IPS-18c (cell line): ENCODE measurements around the gene CD14.
"Not testable (repeated sequence)": the region's sequence is repeated elsewhere in the genome, so short reads cannot be mapped to it uniquely, and the experiment has no call there.

Experiments
- H3K4me3 ChIP-seq: 2 replicates; pipeline ENCODE4 v1.7.0; 2013; ENCODE audit warnings: low read depth, mild to moderate bottlenecking, low read length, moderate library complexity; ENCODE audit not compliant: insufficient read depth
- H3K9me3 ChIP-seq: one replicate; pipeline ENCODE4 v1.6.1; 2013; ENCODE audit warnings: mild to moderate bottlenecking, low read length, moderate library complexity; ENCODE audit not compliant: control insufficient read depth, insufficient read depth

The CD14 gene

DNA sequence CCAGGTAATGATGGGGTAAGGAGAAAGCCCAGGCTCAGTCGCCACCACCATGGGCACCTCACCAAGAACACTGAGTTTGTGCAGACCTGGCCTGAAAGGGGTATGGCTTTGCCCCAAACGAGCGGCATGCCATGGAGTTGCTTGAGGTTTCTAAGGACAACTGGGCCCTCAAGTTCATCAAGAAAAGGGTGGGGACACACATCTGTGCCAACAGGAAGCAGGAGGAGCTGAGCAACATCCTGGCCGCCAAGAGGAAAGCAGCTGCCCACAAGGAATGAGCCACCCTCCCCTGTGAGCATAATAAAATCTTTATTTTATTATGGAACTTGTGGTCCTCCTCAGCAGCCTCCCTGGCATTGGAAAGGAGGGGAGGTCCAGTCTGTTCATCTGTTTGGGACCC, 23.8 kb downstream of the CD14 start:
- Histone ChIP-seq H3K9me3 (no peaks in the 10 kb centered on the region), H3K4me3 (no peak overlapping the region)

DNA sequence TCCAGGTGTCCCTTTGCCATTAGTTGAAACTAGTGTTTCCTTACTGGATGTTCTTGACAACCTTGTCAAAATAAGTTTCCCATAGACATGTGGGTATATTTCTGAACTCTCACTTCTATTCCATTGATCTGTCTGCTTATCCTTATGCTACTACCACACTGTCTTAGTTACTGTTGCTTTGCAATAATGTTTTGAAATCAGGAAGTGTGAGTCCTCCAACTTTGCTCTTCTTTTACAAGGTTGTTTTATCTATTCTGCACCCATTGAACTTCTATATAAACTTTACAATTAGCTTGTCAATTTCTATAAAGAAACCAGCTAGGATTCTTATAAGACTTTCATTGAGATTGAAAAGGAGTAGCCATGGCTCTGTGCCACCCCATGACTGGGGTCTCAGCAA, 24.3 kb downstream of the CD14 start:
- Histone ChIP-seq H3K4me3 (no peak overlapping the region), H3K9me3 (no peaks in the 10 kb centered on the region)

DNA sequence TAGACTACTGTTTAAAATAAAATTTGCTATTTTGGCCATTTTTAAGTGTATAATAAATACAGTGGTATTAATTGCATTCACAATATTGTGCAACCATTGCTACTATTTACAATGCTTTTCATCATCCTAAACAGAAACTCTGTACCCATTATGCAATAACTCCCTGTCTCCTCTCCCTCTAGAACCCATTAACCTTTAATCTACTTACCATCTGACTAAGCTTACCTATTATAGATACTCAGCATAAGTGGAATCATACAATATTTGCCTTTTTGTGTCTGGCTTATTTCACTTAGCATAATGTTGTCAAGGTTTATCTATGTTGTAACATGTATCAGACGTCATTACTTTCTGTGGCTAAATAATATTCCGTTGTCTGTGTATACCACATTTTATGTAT, 25.9 kb downstream of the CD14 start:
- no peaks in the 10 kb centered on the region for H3K9me3 ChIP-seq

DNA sequence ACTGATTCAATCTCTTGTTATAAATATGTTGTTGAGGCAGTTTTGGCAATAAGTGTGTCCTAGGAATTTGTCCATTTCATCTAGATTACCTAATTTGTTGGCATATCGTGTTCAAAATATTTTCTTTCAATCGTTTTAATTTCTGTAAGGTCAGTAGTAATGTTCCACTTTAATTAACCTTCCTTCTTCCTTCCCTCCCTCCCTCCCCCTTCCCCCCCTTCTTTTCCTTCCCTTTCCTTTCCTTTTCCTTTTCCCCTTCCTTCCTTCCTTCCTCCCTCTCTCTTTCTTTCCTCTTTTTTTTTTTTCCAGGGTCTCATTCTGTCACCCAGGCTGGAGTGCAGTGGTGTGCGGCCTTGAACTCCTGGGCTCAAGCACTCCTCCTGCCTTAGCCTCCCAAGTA, 27.1 kb downstream of the CD14 start:
- Histone ChIP-seq H3K4me3 (no peak overlapping the region), H3K9me3 (no peaks in the 10 kb centered on the region)

More for the DNA sequence above, 25.9 kb downstream of the CD14 start:
- no peak overlapping the region for H3K4me3 ChIP-seq

DNA sequence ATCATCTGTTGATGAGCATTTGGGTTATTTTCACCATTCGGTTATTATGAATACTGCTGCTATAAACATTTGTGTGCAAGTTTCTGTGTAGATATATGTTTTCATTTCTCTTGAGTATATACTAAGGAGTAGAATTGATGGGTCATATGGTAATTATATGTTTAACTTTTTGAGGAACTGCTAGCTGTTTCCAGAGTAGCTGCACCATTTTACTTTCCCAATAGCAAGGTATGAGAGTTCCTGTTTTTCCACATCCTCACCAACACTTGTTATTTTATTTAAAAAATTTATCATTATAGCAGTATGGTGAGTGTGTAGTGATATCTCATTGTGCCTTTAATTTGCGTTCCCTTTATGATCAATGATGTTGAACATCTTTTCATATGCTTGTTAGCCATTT, 29.2 kb downstream of the CD14 start:
- no peaks in the 10 kb centered on the region for H3K9me3 ChIP-seq
- no peak overlapping the region for H3K4me3 ChIP-seq

DNA sequence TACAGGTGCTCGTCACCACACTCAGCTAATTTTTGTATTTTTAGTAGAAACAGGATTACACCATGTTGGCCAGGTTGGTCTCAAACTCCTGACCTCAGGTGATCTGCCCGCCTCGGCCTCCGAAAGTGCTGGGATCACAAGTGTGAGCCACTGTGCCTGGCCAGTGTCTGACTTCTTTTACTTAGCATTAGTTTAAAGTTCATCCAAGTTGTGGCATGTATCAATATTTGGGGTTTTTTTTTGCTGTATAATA, 29.6 kb downstream of the CD14 start:
- H3K4me3 ChIP-seq, H3K9me3 ChIP-seq: not testable (repeated sequence)

DNA sequence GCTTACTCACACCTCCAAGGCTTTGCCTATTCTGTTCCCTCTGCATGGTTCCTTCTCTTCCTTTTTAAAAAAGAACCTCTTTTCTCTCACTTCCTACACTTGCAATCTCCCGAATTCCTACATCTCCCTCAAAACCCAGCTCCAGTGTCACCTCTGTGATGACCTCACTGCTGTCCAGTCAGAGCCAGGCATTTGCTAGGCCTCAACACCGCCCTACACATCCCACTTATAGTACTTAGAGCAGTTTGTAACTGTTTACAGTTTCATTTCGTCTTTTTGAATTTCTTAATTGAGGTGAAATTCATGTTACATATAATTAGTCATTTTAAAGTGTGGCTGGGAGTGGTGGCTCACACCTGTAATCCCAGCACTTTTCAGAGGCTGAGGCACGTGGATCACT, 30.8 kb downstream of the CD14 start:
- H3K4me3 ChIP-seq: no peak overlapping the region

DNA sequence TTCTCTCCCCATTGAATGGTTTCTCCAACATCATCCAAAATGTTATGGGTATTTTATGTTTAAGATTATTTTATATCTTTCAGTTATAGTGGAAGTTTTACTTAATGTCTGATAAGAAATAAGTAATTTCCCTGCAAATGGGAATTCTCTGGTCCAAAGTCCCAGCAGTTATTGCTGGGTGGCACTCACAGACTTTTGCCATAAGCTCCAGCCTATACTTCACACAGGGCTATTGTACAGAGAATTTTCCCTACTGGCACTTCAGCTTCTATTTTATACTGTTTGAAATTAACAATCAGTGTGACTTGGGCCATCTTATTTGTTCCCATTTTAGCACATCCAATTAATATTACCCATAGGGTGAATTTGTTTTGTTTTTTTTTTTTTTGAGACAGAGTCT, 32.9 kb downstream of the CD14 start:
- Histone ChIP-seq H3K4me3 (no peak overlapping the region), H3K9me3 (no peaks in the 10 kb centered on the region)

More for the DNA sequence above, 30.8 kb downstream of the CD14 start:
- no peaks in the 10 kb centered on the region for H3K9me3 ChIP-seq

DNA sequence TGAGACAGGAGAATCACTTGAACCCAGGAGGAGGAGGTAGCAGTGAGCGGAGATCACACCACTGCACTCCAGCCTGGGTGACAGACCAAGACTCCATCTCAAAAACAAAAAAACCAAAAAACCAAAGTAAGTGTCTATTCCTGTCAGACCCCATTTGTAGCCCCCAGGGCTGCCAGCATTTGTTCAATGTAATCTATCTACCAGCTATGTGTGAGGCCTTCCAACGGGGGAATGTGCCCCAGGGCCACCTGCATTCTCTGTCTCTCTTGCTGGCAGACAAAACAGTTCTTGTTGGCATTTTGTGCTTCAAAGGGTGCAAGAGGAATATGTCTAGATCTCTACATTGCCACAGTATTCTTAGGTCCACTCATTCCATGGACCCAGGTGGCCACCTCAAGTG, 34.1 kb downstream of the CD14 start:
- Histone ChIP-seq H3K4me3 (no peak overlapping the region), H3K9me3 (no peaks in the 10 kb centered on the region)

DNA sequence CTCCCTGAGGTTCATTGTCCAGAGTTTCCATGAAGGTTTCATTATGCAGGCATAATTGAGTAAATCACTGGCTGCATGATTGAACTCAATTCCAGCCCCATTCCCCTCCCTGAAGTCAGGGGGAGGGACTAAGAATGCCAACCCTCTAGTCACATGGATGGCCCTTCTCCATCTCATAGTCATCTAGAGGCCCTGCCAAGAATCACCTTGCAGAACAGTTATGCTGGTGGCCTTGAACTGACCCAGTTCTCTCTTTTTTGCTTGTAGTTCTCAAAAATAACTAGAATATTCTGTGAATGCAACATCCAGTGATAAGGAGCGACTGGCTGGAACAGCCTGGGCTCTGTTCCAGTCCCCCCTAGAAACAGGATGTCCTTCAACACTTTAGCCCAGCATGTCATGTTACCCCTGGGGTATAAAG, 36.6 kb downstream of the CD14 start:
- no peaks in the 10 kb centered on the region for H3K9me3 ChIP-seq
- no peak overlapping the region for H3K4me3 ChIP-seq

DNA sequence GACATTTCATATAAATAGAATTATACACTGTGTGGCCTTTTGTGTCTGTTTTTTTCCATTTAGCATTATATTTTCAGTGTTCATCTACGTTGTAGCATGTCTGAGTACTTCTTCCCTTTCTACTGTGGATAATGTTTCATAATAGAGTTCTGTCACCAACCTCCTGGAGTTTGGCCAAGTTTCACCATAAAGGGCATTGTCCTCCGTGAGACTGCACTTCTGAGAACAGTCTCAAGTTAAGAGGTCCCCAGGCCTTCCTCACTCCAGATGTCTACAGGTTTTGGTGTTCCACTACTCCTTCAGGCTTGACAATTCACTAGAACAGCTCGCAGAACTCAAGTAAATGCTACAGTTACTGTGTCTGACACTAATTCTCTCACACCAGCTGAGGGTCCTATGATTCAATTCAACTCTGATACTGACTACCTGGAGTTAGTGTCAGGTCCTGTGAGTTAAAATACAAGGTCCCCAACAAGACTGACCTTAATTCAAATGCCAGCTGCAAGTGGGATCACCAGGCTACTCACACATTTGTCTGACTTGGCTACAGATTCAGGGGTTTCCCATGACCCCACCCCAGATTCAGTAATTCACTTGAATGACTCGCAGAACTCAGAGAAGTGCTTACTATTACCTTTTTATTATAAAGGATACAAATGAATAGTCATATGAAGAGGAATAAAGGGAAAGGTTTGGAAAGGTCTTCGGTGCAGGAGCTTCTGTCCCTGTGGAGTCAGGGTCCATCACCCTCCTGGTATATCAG, 37.3 kb downstream of the CD14 start:
- Histone ChIP-seq H3K9me3 (no peaks in the 10 kb centered on the region), H3K4me3 (no peak overlapping the region)

DNA sequence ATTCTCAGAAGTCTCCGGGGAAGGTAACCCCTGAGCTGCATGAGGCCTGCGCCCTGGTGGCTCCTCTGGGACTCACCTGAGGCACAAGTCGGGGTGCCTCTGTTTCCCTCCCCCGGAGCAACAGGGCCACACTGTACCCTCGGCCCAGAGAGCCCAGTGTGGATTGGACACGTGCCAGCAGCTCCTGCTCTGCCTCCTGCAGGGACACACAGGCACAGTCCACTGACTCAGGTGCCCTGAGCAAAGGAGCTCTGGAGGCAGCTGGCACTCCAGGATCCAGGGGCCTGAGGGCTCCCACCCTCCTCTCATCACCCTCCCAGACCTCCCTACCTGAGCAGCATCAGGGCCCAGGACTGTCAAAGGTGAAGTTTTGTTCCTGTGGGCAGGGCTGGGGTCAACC, 38.8 kb downstream of the CD14 start:
- H3K9me3 ChIP-seq: no peaks in the 10 kb centered on the region

DNA sequence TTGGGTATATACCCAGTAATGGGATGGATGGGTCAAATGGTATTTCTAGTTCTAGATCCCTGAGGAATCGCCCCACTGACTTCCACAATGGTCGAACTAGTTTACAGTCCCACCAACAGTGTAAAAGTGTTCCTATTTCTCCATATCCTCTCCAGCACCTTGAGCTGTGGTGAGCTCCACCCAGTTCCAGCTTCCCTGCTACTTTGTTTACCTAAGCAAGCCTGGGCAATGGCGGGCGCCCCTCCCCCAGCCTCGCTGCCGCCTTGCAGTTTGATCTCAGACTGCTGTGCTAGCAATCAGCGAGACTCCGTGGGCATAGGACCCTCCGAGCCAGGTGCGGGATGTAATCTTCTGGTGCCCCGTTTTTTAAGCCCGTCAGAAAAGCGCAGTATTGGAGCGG, 39.9 kb downstream of the CD14 start:
- not testable (repeated sequence) for H3K9me3 ChIP-seq, H3K4me3 ChIP-seq

More for the DNA sequence above, 38.8 kb downstream of the CD14 start:
- no peak overlapping the region for H3K4me3 ChIP-seq

DNA sequence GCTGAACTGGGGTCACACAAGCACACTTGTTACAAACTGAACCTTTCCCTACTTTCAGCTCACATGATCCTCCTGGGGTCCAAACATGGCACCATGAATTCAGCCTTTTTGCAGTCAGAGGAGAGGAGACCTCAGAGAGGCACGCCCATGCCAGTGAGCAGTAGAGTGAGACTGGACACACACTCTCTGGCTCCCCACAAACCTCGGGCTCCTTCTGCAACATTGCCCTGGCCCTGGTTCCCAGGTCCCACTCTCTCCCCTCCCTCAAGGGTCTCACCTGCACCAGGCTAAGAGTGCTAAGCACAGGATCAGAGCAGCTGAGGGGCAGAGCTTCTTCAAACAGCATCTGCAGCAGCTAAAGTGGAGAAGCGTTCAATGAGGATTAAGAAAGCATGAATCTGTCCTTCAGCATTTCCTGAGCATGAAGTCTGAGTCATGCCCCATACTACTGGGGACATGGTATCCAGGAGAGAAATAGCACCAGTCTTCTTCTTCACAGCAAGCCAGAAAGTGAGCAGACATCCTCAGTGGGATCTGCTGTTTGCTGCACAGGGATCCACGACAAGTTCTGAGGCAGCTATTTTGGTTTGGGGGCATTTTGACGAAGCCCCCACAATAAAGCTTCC, 41.1 kb downstream of the CD14 start:
- no peak overlapping the region for H3K4me3 ChIP-seq
- H3K9me3 ChIP-seq: no peaks in the 10 kb centered on the region

DNA sequence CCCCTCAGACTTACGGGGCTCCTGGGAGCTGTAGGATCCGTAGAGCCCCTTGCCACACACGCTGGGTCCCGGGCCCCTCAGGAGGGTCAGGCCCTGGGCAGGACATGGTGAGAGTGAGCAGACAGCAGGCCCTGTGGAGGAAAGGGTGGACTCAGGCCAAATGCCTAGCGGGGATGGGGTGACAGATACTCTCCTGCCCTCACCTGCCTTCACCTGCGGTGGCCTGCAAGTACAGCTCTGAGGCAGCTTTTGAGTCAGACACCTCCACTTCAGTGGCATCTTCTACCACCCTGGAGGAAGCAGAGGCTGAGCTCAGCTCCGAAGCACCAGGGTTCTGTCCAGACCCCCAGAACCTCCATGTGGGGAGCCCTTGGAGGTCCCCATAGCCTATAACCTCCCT, 42.1 kb downstream of the CD14 start:
- Histone ChIP-seq H3K4me3 (no peak overlapping the region), H3K9me3 (no peaks in the 10 kb centered on the region)

DNA sequence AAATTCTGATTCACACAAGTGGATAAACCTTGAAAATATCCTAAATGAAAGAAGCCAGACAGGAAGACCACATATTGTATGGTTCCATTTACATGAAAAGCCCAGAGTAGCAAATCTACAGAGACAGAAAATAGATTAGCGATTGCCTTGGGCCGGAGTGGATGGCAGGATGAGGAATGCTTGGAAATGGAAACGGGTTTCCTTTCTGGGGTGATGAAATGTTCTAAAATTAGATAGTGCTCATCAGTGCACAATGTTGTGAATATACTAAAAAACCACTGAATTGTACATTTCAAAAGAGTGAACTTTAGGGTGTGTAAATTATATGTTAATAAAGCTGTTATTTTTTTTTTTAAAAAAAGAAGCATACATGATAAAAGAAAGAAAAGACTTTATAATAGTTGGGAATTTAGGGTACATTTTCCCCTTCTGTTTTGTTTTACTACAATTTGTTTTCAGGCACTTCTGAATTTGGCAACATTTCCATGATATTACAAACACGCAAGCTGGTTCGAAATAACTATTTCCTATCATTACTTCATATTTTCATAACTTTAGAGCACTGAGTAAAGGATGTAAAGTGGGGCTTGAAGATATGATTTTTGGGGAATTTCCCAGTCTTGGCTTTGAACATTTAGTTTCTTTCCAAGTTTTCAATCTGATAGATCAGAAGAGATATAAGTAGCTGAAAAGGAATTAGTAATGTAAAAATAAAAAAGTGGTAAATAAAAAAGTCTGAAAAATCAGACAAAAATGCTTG, 44.5 kb downstream of the CD14 start:
- Histone ChIP-seq H3K4me3 (no peak overlapping the region), H3K9me3 (no peaks in the 10 kb centered on the region)

DNA sequence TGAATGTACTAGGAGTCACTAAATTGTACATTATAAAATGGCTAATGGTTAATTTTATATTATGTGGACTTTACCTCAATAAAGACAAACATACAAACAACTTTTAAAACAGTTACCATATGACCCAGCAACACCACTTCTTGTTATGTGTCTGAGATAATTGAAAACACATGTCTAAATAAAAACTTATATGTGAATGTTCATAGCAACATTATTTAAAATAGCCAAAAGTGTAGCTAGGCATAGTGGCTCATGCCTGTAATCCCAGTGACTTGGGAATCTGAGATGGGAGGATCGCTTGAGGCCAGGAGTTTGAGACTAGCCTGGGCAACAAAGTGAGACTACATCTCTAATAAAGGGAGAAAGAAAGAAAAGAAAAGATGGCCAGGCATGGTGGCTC, 45.5 kb downstream of the CD14 start:
- Histone ChIP-seq H3K9me3 (no peaks in the 10 kb centered on the region), H3K4me3 (no peak overlapping the region)
